NT2/D1 (cell line): ENCODE results near the gene GNA12.
A peak's percentile ranks its signal among the peaks of the same experiment; 100 is the strongest.

Experiments used
- DNase-seq: peaks from one replicate; pipeline ENCODE4 v3.0.0-alpha.2; 2011; ENCODE audit warnings: low read depth, low spot score
- H3K27me3 ChIP-seq: 2 replicates; pipeline ENCODE4 v1.6.0; 2011; ENCODE audit warnings: mild to moderate bottlenecking; ENCODE audit not compliant: insufficient read length, insufficient read depth
- H3K36me3 ChIP-seq: 2 replicates; pipeline ENCODE4 v1.6.1; 2011; ENCODE audit warnings: mild to moderate bottlenecking, low read length, mixed read lengths; ENCODE audit not compliant: insufficient read depth, insufficient read length
- H3K4me1 ChIP-seq: 2 replicates; pipeline ENCODE4 v1.5.1; 2011; ENCODE audit not compliant: insufficient read depth, insufficient read length
- H3K4me3 ChIP-seq: 2 replicates; pipeline ENCODE4 v1.5.1; 2011; ENCODE audit warnings: low read depth; ENCODE audit not compliant: insufficient read length
- H3K9ac ChIP-seq: 2 replicates; pipeline ENCODE4 v1.6.0; 2011; ENCODE audit warnings: low read depth; ENCODE audit not compliant: insufficient read length
- H3K9me3 ChIP-seq: 2 replicates; pipeline ENCODE4 v1.5.1; 2011; ENCODE audit warnings: mild to moderate bottlenecking, low read length; ENCODE audit not compliant: insufficient read depth
- SUZ12 ChIP-seq: IDR thresholded peaks from 2 replicates; pipeline ENCODE4 v1.6.1; 2011; ENCODE audit not compliant: insufficient read length, insufficient read depth; ENCODE audit errors: extremely low read depth
- YY1 ChIP-seq: IDR thresholded peaks from 2 replicates; pipeline ENCODE4 v1.6.1; 2011; ENCODE audit not compliant: insufficient read length, insufficient read depth
- ZNF274 ChIP-seq: IDR thresholded peaks from 2 replicates; pipeline ENCODE4 v1.6.1; 2011; ENCODE audit warnings: mild to moderate bottlenecking, low read depth, low read length

The GNA12 gene

DNA sequence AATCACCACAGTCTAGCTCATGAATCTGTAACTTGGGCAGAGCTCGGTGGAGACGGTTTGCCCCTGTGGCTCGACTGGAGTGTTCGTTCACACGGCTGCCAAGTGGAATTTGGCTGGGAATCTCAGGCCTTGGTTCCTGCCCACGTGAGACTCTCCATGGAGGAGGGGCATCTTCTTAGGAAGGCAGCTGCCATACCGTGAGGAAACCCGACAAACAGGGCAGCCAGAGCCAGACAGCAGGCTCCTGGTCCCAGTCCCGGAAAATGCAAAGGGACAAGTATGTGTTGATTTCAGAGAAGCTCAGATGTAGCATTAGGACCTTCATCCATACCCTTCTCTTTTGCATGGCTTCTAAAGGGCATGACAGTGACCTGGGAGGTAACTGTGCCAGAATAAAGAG, 129.5 kb downstream of the GNA12 start:
- Histone ChIP-seq H3K27me3 (no peaks in the 10 kb centered on the region), H3K9me3 (no peaks in the 10 kb centered on the region; the same call in 1 of the 2 replicates), H3K4me3 (no peak overlapping the region), H3K9ac (no peak overlapping the region), H3K4me1 (peaks cover 29% of the 10 kb centered on the region), H3K36me3 (no peaks in the 10 kb centered on the region)
- no peak for TF ChIP-seq SUZ12
- TF ChIP-seq ZNF274: no peak
- no peak for TF ChIP-seq YY1
- DNase-seq: no peak

DNA sequence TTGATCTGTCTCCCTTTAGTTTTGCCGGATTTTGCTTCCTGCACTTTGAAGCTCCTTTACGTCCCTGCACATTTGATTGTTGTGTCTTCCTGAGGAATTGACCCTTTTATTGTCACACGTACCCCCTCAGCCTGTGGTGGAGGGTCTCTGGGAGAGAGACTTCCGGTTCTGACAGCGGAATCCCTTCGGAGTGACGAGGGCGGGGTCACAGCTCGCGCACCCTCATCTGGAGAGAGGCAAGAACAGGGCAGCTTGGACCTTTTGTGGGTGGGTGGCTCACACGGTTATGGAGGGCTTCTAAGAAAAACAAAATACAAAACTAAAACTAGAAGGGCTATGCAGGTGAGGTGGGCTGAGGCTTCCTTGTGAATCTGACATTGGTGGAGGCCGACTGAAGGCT, 130.1 kb downstream of the GNA12 start:
- no peak for TF ChIP-seq SUZ12
- TF ChIP-seq YY1: no peak
- no peak for TF ChIP-seq ZNF274
- H3K9me3 ChIP-seq: no peaks in the 10 kb centered on the region; the same call in 1 of the 2 replicates
- H3K4me3 ChIP-seq: no peak overlapping the region
- no peaks in the 10 kb centered on the region for H3K27me3 ChIP-seq
- no peak for DNase-seq
- no peak overlapping the region for H3K9ac ChIP-seq
- no peaks in the 10 kb centered on the region for H3K36me3 ChIP-seq
- H3K4me1 ChIP-seq: peaks cover 35% of the 10 kb centered on the region

GRCh38 chr7:2713370-2713769, 130.7 kb downstream of the GNA12 start:
- no peak for DNase-seq
- no peak for TF ChIP-seq YY1
- no peak for TF ChIP-seq SUZ12
- no peak for TF ChIP-seq ZNF274
- peak overlapping the region; percentile 27 for H3K9ac ChIP-seq

DNA sequence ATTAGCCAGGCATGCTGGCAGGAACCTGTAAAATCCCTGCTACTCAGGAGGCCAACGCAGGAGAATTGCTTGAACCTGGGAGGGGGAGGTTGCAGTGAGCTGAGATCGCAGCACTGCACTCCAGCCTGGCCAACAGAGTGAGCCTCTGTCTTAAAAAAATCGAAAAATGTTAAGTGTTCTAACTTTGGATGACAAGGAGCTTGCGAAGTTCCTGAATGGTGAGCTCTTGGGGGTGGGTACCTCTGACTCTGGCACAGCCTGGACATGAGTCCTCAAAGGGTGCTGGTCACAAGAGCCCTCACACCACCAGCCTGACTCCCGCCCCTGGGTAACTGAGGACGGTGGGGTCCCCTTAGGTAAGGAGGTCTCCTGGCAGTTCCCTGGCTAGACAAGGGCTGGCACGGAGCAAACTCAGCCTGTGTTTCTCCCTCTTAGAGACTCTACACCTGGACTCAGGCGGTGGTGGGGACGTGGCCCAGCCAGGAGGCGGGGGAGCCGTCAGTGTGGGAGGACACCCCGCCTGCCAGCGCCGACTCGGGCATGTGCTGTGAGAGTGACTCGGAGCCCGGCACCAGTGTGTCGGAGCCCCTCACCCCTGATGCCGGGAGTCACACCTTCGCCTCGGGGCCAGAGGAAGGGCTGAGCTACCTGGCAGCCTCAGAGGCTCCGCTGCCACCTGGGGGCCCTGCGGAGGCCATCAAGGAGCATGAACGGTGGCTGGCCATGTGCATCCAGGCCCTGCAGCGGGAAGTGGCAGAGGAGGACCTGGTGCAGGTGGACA, 132.0 kb downstream of the GNA12 start:
- Histone ChIP-seq H3K36me3 (no peaks in the 10 kb centered on the region), H3K9ac (peak overlapping the region; percentile 21), H3K4me1 (peaks cover 36% of the 10 kb centered on the region), H3K4me3 (no peak overlapping the region), H3K9me3 (no peaks in the 10 kb centered on the region; the same call in 1 of the 2 replicates), H3K27me3 (peaks cover 6% of the 10 kb centered on the region)
- no peak for DNase-seq
- TF ChIP-seq YY1: no peak
- TF ChIP-seq ZNF274: no peak
- no peak for TF ChIP-seq SUZ12

More at GRCh38 chr7:2713370-2713769, 130.7 kb downstream of the GNA12 start:
- Histone ChIP-seq H3K4me3 (no peak overlapping the region), H3K9me3 (no peaks in the 10 kb centered on the region; the same call in 1 of the 2 replicates), H3K27me3 (peaks cover 5% of the 10 kb centered on the region), H3K4me1 (peaks cover 36% of the 10 kb centered on the region), H3K36me3 (no peaks in the 10 kb centered on the region)

DNA sequence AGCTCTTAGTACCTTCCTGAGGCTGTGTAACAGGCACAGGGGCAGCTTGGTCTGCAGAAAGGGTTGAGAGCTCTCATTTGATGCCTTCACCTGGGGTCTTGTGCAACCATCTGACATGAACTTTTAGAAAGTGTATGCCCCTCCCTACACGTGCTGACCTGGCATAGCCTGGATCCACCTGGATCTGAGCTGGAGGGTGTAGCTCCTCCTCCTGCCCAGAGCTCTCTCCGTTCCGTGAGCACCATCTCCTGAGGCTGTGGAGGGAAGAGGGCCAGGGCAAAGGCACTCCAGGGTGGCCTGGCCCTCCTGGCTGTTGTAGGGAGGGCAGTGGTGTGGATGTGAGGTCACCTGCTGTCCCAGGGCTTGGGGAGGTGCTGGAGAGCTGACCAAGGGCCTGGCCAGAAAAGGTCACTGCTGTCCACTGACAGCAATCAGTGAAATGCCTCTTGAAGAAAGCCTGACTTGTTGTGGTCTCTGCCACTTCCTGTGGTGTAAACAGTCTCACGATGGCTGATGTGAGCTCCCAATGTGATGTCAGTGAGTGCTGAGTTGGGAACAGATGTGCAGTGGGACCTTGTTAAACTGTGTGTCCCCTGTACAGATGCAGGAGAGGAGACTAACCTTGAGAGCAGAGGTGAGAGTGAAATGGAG, 133.1 kb downstream of the GNA12 start:
- H3K4me3 ChIP-seq: no peak overlapping the region
- no peak for DNase-seq
- H3K36me3 ChIP-seq: no peaks in the 10 kb centered on the region
- peaks cover 6% of the 10 kb centered on the region for H3K27me3 ChIP-seq
- H3K9me3 ChIP-seq: no peaks in the 10 kb centered on the region; the same call in 1 of the 2 replicates
- peaks cover 36% of the 10 kb centered on the region for H3K4me1 ChIP-seq
- TF ChIP-seq YY1 (no peak), ZNF274 (no peak), SUZ12 (no peak)
- H3K9ac ChIP-seq: no peak overlapping the region

GRCh38 chr7:2710286-2710655, 133.8 kb downstream of the GNA12 start:
- TF ChIP-seq ZNF274: no peak
- TF ChIP-seq SUZ12: no peak
- no peak for TF ChIP-seq YY1
- no peaks in the 10 kb centered on the region for H3K36me3 ChIP-seq
- no peaks in the 10 kb centered on the region; the same call in 1 of the 2 replicates for H3K9me3 ChIP-seq
- no peak overlapping the region for H3K4me3 ChIP-seq
- no peak for DNase-seq
- H3K4me1 ChIP-seq: peaks cover 36% of the 10 kb centered on the region
- peak overlapping the region; percentile 46 for H3K9ac ChIP-seq
- peaks cover 6% of the 10 kb centered on the region for H3K27me3 ChIP-seq
